Right lobe of liver (tissue), 4 donors: ENCODE data around the gene USP47.

Source experiments
- CTCF ChIP-seq, 4 donors: fragments of 200-600 bp in 3 of 4; fragments of 450-650 bp in 1 of 4; IDR thresholded peaks; one replicate each; pipeline versions ENCODE4 v1.5.1 to v1.8.0; 2016 to 2022; ENCODE audit warnings: antibody characterized with exemption in 4 of 4, mild to moderate bottlenecking in 2 of 4
- POLR2A ChIP-seq: fragments of 450-650 bp; IDR thresholded peaks from one replicate; pipeline ENCODE4 v1.6.1; 2017; ENCODE audit warnings: antibody characterized with exemption, mild to moderate bottlenecking
- donor health status: DM: no; HTN: no; CAD: no.
- donor health status: DM: no; HTN: no; CAD: no.
- donor health status: DM: no; HTN: yes; CAD: no.

DNA sequence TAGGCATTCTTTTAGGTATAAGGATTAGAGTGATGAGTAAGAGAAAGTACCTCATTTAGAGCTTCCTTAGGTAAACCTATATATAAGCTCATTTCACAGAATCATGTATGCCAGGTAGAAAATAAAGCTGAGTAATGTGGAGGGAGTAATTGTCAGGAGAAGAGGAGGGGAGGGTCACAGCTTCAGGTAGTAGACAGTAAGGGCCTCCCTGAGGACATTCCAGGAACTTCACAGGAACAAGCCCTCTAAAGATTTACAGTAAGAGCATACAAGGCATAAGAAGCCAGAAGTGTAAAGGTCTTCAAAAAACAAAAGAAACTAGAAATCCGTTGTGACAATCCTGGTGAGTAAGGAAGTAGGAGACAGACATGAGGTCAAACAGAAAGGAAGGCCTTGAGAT lies 57.6 kb downstream of the USP47 start:
- TF ChIP-seq CTCF (IDR thresholded peaks at IDR 0.05) (no peak), POLR2A (no peak)
